Renal pelvis (tissue), 4 donors: ENCODE measurements around the gene CACTIN. TPM values are rescaled to one million over a fixed set of nuclear protein-coding genes. Genes with fewer than 3 reads are reported as not detected.

Experiments used
- DNase-seq: peaks from one replicate; pipeline ENCODE4 v3.0.0-alpha.2; 2013
- polyA plus RNA-seq, 3 donors: library from polyadenylated mRNA; unstranded; fragments of 120-200 nt; gene quantifications; one replicate each; pipeline ENCODE4 v1.2.1, GENCODE V29; 2013; ENCODE audit not compliant: insufficient read length in 3 of 3

Gene CACTIN
- polyA plus RNA-seq, 3 donors, result 27.4 to 30.2 (median 30.0) TPM

DNA sequence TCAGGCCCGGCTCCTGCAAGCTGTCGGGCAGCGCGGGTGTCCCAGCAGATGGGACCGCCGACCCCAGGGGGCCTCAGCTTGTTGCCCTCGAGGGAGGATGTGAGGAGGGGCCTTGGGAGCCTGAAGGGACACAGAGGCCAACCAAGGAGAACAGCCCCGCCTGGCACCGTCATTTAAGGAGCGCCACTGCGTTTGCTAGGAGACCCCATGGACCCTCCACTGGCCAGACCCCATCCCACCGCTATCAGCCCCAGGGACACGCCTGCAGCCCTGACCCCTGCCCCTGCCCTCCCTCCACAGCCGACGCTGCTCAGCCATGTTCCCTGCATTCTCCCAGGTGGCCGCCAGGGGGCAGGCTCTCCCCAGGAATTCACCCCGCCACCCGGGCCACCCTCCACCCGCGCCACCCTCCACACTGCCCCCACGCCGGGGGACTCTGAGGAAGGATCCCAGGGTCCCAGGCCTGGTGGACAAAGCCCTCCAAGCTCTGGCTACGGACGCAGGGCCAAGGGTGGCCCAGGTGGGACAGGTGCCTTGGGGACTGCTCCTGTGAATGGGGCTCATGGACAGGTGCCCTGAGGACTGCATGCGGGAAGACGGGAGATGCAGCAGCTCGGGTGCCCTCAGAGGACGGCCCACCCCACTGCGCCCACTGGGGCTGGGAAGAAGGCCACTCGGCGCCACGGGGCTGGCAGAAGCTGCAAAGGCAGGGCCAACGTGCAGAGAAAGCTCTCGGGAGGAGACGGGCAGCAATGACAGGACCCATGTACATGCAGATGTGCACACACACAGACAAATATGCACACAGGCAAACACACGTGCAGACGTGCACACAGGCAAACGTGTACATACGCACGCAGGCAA lies 39.3 kb upstream of the CACTIN start:
- no peak for DNase-seq

DNA sequence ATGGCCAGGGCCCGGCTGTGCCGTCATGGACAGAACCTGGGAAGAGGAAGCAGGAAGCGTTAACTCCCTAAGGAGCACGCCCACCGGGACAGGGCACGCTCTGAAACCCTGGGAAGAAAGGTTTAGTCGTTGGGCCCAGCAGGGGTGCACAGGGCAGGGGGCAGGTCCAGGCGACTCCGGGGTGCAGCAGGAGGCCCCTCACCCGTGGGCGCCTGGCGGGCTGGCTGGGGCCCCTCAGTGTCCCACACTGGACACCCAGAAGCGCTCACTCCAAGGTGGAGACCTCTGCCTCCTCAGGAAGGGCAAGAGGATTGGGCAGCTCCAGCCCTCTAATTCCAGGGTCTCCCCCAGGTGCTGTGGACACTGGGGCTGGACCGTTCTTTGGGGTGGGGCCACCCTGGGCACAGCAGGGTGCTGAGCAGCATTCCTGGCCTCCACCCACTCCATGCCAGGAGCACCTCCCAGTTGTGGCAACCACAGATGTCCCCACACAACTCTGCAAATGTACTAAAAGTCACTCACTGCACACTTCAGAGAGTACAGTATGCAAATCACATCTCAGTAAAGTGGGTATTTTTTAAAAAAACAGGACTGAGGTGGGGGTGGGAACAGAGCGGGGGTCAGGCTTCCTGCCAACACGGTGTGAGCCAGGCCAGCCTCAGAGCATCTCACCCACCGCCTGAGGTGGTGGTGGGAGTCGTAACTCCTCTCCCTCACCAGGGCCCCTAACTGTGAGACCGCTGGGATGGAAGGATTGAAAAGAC lies 38.5 kb upstream of the CACTIN start:
- no peak for DNase-seq

DNA sequence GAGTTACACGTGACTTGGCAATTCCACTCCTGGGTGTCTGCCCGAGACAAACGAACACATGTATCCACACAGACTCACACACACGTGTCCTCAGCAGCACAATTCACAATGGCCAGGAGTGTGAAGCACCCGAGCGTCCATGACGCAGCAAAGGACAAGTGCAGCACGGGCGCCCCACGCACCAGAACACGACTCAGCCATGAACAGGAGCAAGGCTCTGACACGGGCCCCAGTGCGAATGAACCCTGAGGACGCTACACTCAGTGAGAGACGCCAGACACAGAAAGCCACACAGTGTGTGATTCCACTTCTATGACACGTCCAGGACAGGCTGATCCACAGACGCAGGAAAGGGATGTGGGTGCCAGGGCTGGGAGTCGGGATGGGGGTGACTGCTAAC lies 37.2 kb upstream of the CACTIN start:
- DNase-seq, result no peak

DNA sequence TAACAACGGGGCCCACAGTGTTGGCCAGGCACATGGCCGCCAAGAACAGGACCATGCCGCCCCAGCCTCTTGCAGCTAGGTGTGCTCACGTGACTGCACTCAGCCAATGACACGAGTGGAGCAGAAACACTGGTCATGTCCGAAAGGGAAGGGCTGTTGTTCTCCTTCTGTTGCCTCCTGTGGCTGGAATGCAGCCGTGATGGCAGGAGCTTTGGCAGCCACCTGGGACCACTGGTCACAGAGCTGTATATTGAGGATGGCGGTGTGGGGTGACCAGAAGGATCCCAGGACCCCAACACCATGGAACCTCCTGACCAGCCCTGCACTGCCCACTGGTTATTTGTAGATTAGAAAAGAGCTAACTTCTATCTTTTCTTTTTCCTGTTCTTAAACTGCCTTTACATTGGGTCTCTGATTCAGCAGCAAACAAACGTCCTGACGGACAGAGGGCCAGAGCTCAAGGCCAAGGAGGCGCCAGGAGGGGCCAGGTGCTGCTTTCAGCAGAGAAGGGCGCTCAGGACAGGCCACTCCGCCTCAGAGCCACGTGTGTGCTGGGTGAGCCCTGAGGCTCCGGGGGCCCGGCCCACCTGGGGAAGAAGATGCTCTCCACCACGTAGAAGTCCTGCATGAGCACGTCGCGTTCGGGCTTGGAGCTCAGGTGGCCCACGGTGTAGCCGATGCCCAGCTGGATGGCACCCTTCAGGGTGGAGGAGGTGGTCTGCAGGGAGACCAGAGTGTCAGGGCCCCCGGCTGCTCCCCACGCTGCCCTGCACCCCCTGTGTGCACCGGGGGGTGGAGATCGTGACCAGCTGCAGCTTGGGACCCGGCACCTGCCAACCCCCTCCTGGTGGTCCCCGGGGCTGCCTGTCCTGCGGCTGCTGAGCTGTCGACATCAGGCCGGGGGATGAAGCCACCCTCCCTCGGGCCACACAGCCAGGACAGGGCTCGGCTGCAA lies 35.0 kb upstream of the CACTIN start:
- DNase-seq, result no peak

DNA sequence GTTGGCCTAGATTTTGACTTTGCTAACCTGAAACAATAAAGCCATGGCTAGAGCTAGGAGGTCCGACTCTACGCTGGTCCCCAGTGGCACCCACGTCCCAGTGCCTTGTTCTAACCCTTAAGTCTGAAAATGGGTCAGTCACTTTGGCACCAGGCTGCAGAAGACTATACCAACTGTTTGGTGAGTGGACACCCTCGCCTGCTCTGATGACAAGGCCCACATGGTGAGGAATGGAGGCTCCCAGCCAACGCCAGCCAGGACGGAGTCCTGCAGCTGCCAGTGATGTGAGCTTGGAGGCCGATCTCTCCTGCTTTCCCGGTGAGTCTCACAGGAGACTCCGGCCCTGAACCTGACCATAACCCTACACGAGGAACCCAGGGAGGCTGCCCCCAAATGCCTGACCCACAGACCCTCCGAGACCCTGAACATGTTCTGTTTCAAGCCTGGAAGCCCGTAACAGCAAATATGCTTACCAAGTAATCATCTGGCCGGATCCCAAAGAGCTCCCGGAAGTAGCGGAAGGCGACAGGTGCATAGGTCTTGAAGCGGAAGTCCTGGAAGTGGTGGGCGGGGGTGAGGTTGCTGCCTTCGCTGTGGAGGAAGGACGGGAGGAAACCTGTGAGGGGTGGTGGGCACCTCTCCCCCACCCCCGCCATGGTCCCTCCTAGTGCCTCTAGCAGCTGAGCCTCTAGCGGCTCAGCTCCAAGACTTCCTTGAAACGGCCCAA lies 34.1 kb upstream of the CACTIN start:
- no peak for DNase-seq

DNA sequence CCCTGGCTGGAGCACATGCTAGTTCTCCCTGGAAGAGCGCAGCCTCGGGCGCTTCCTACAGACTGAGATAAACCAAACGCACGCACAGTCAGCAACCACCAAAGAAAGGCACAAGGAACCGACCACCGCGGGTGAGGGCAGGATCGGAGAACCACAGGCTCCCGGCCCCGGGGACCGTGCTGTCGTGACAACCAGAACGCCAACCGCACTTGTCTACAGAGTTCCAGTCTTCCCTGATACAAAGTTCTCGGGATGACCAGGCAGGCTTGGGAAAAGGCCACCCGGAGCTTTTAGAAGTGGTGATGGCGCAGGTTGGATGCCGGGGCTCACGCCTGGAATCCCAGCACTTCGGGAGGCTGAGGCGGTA lies 33.1 kb upstream of the CACTIN start:
- no peak for DNase-seq

DNA sequence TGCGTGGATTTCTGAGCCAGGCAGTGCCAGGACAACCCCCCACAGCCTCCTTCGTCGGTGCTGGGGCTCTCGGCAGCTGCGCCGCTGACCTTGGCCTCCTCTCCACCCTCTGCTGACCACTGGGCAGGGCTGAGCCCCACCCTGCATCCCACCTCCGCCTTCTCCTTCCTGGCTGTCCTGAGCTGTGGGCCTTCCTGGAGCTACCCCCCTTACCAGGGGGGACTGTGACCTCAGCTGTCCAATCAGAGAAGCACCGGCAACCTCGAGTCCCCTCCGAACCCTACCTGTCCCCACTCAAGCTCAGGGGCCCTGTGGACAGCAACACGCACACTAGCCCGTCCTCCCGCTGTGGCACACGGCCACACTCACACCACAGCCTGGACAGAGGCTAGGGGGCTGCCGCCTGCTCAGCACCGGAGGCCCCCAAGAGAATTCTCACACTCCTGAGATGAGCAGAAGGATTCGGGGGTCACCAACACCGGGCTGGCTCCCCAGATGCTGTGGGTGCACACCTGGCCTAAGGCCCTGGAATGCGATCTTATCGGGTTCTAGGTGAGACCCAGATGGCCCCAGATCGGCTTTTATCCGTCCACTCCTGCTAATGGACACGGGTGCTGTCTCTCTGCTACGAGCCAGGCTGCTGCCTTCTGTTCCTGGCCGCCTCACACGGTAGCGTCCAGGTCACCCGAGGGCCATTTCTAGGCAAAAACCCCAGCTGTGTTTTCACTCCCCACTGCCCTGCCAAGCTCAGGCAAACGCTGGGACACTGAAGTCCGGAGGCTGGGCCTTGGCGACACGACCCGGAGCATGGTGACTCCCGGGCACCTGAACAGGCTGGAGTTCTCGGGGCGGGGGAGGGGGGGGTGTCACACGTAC lies 32.5 kb upstream of the CACTIN start:
- DNase-seq, result no peak

DNA sequence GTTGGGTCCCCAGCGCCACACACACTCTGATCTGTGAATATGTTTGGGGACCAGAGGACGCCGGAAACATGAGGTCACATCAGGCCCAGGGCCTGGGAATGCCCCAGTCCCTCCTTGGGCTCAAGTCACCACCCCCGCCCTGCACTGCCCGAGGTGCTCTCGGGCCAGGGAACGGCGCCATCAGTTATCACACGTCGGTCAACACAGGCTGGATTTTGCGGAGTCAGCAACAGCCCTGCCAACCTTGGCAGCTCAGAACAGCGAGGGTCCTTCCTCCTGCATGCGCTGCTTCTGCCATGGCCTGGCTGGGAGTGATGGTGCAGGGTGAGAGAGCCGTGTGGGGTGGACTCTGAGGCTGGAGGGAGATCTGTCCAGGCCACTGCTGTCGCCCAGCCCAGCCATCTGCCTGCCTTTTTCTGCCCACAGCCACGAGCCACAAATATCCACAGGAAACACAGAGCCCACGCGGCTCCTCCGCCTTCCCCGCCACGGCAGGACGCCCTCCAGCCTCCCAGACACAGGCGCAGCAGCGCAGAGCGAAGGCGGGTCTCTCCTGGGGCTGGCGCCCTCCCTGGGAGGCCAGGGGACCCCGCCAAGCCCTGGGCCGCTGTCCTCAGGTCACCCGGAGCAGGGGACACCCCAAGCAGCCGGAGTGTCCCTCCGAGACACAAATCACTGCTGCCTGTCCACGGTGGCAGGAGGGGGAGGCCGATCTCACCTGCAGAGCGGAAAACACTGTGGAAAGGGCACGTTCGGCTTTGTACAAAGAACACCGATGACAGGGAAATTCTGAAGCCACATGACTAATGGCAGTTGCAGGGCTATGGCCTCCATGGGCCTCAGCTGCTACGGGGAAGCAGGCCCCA lies 31.6 kb upstream of the CACTIN start:
- DNase-seq, result no peak

DNA sequence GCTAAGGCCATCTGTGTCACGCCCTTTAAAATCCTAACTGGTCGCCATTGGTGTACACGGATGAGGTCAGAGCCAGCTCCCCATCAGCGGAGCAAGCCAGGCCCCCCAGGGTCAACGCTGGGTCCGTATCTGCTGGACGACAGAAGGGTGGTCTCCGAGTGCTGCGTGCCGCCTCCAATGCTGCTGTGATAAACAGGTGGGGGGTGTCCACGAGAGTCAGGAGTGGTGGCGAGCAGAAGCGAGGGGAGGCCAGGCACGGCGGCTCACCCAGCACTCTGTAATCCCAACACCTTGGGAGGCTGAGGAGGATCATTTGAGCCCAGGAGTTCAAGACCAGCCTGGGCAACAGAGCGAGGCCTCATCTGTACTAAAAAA lies 30.8 kb upstream of the CACTIN start:
- DNase-seq, result no peak

DNA sequence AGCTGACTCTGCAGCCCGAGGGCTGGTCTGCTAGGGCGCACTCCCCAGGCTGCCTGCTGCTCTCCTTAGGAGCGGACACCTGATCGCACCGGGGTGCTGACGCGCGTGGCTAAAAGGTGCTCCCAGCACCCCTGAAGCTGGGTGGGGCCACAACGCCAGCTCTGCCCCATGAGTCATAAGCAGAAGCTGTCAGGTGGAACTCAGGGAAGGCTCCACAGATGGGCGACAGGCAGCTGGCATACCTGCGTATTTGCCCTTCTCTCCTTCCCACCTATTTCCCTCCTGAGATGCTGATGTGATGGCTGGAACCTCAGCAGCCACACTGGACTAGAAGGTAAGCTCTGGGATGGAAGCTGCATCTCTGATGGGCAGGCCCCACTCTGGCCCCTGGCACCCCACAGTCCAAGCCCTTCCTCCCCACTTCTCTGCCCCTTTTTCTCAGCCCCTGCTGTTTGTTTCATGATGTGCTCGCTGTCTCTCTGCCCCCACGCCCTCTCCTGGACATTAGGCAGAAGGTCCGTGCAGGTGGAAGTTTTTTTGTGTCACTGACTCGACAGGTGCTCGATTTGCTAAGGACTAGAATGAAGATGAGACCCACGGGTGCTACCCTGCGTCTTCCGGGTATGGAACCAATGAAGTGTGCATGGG lies 30.3 kb upstream of the CACTIN start:
- DNase-seq, result no peak

DNA sequence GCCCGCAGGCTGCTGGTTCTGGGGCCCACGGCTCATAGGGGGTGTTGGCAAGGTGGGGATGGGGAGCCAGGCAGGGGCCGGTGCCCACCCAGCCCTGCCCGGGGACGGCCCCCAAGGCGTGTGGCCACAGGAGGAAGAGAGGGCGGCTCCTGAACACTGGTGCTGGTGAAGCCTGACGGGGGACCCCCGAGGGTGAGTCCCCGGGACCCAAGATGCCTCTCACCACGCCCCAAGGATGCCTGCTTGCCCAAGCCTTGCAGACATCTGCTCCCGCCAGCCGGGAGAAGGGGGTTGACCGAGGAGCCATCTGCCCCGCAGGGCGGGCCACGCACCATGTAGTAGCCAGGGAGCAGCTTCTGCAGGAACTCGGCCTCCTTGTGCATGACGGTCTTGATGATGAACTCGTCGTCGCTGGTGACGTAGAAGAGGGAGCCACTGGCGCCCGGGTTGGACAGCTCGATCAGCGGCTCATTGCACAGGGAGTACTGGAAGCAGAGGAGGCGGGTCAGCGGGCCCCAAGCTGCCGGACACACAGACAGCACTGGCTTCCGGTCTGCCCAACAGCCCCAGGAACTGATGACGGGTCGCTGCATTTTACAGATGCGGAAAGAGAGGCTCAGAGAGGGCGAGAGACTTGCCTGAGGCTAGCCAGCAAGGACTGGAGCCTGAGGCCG lies 29.6 kb upstream of the CACTIN start:
- no peak for DNase-seq

DNA sequence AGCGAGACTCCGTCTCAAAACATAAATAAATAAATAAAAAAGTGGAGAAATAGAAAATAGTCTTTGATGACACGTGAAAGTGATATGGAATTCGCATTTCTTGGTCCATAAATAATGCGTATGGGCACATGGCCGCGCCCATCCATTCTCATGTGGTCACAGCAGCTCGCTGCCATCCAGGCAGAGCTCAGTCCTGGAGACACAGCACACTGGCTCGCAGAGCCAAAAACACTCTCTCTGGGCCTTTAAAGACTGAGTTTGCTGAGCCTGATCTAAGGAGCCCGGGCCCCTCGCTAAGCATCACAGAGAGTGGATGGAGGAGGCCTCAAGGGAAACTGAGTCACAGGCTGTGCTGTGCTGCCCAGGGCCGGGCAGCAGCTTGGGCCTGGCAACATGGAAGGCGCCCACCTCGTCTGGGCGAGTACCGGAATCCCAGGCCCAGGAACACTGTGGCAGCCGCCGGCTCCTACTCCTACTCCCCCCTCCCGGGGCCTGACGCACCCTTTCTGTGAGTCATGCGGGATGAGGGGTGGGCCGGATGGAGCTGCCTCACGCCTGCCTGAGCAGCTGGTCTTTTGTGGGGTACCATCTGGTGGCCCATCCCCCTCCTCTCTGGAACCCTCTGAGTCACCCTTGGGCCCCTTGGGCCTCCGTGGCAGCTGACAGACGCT lies 28.9 kb upstream of the CACTIN start:
- no peak for DNase-seq

DNA sequence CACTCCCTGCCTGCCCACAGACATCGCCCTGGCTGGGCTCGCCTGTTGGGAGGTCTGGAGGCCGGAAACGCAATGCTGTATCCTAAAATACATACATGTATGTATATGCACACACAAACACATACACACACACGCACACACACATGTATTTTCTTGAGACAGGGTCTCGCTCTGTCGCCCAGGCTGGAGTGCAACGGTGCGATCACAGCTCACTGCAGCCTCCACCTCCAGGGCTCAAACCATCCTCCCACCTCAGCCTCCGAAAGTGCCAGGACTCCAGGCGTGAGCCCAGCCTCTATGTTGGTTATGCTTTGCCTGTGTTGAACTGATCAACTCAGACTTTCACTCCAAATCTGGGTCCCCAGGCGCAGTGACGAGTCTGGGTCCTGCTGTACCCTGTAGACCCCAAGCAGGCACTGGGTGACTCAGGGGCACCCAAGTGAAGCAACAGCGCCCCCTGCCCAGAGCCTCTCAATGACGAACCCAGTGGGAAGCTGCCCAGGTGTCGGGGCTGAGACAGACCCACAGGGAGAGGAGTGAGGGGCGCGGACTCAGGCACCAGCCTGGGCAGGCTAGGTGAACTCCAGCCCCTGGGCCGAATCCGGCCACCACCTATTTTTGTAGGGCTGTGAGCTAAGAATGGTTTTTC lies 27.4 kb upstream of the CACTIN start:
- no peak for DNase-seq

DNA sequence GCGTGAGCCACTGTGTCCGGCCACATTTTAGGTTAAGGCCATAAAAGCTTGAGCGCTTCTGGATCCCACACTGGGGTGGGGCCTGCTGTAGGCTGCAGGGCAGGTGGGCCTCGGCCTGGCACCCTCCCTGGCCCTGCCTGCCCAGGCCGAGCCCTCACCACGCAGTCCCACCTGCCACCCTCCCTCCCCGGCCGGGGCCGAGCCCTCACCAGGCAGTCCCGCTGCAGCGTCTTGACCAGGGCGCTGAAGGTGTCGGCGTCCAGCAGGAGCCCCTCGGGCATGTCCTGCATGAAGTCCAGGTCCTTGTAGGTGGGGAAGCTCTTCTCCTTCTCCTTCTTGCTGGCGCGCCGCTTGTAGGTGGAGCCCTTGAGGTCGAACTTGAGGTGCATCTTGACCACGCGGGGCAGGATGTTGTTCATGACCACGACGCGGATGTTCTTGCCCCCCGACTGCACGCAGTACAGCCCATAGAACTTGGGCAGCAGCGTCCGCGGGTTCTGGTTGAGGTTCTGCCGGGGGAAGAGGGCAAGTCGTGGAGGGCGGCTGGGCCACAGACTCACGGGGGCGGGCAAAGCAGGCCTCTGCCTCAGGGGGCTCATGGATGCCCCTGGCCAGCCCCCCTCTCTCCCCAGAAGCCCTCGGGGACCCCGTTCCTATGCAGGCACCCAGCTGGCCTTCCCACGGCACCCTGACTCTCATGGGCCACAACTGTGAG lies 26.6 kb upstream of the CACTIN start:
- DNase-seq, result no peak

DNA sequence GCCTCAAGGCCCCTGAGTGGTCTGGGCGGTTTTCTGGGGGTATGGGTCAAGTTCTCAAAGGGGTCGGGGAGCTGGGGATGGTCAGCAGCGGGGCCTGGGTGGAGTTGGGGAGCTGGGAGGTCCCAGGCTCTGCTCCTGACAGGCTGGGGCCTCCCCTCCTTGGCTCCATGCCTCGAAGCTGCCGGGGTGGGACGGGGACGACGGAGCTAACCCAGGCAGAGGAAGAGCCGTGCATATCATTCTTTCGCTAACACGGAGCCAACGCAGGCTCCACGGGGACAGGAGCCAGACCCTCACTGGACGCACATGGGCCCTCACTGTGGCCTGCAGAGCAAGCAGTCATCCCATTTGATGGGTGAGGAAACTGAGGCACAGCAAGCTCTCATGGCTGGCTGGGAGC lies 25.8 kb upstream of the CACTIN start:
- no peak for DNase-seq

DNA sequence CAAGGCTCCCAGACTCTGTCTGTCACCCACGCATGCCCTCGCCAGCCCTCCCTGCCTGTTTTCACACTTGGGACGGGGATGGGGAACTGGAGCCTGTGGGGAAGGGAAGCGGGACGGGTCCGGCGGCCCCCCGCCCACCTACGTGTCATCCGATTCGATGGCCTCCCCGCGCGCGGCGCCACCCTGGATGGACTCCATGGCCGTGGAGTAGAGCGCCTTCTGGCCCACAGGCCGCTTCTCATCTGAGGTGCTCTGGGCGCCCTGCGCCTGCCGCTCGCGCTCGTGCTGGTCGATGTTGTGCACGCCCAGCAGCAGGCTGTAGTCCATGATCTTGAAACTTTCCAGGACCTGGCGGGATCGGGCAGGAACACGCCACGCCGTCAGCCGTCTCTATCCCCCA lies 25.1 kb upstream of the CACTIN start:
- no peak for DNase-seq

DNA sequence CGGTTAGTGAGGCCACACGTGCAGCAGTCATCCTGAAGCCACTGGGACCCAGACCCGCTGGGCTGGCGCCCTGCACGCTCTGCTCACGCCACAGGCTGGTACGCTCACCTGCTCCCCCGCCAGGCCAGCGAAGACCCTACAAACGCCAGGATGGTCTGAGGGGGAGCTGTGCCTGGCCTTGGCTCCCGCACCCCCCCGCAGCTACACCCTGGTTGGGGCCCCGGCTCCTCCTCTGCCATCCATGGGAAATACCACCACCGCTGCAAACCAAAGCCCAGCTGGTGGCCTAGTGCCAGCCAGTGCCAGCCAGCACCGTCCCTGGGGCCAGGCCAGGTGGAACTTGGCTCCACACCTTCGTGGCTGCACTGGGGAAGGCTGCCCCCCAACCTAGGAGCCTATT lies 23.3 kb upstream of the CACTIN start:
- no peak for DNase-seq
